Keratinocyte (primary cell): ENCODE data around the gene SIGLEC15.
"Not testable (repeated sequence)": the region's sequence is repeated elsewhere in the genome, so short reads cannot be mapped to it uniquely, and the experiment has no call there.

ENCODE experiments used
- CTCF ChIP-seq, 3 experiments: IDR thresholded peaks in 1 of 3; conservative IDR thresholded peaks in 1 of 3; optimal IDR thresholded peaks in 1 of 3; 2 replicates in 2 of 3; 3 replicates in 1 of 3; pipeline versions ENCODE3 to v1.5.1; 2011; ENCODE audit warnings: low read length in 3 of 3, mild to moderate bottlenecking in 3 of 3, moderate library complexity in 2 of 3, control low read depth in 1 of 3, inconsistent platforms in 1 of 3; ENCODE audit not compliant: insufficient read depth in 2 of 3; ENCODE audit errors: extremely low read depth in 1 of 3
- EZH2 ChIP-seq: IDR thresholded peaks from one replicate; pipeline ENCODE4 v1.6.1; 2012; ENCODE audit warnings: inconsistent platforms, mild to moderate bottlenecking, low read length, moderate library complexity

GRCh38 chr18:45826716-45827115 lies 1.2 kb downstream of the SIGLEC15 start:
- TF ChIP-seq CTCF (optimal IDR thresholded peaks at IDR 0.05 in 1 of 3, IDR thresholded peaks at IDR 0.05 in 1 of 3, conservative IDR thresholded peaks at IDR 0.05 in 1 of 3; ENCODE audit: extremely low read depth in 1 of 3, insufficient read depth in 2 of 3, low read length in 3 of 3); EZH2: not testable (repeated sequence)
